ENCODE data around the gene GRM1.

- TF ChIP-seq CTCF (IDR thresholded peaks at IDR 0.05) (no peak), POLR2AphosphoS5 (IDR thresholded peaks at IDR 0.05; ENCODE audit: insufficient read depth in 1 of 2, low read depth in 1 of 2) (no peak)
Observed at GRCh38 chr6:146359131-146359530, 330.3 kb downstream of the GRM1 start.
